HG03280 (cell line): ENCODE results near the gene PPFIBP2.

ENCODE experiments used
- ATAC-seq: cut with Tn5 transposase; IDR thresholded peaks from one replicate; pipeline ENCODE4 v1.9.1; 2021; ENCODE audit warnings: mild to moderate bottlenecking, moderate library complexity; ENCODE audit not compliant: unreplicated experiment

The PPFIBP2 gene

GRCh38 chr11:7595016-7595866, 81.4 kb downstream of the PPFIBP2 start:
- no peak for ATAC-seq

GRCh38 chr11:7595951-7596350, 82.2 kb downstream of the PPFIBP2 start:
- ATAC-seq, result no peak

DNA sequence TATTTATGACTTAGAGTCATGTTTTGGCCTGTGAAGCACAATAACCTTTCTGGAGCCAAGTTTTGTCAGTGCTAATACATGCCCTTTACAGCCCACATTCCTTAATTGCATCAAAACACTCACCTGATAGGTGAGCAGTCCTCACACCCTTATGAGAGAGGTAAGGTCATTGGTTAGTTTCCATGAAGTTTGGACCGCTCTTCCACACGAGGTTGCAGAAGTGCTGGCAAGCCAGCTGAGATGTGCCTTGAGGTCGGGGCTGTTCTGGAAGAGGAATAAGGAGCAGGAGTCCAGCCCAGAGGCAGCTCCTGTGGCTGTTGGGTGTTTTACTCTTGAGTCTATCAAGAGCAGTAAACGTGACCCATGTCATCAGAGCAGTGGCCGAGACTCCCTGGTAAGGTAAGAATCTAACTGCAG, 83.2 kb downstream of the PPFIBP2 start:
- no peak for ATAC-seq

DNA sequence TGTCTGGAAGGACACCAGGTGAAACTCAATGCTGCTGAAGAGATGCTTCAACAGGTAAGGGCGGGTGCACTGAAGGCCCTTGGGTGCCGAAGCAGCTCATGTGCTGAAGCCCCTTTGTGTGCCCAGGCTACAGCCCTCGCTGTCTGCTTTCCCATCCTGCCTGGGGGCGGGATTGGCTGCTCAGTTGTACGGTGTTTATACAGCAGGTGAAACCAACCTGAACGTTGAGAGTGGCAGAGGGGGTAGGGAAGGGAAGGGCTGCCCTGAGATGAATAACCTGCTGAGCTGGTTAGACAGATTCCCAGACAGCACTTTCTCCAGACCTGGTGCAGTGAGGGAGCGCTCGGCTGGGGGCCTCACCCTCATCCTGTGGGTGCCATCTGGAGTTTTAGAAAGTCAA, 83.8 kb downstream of the PPFIBP2 start:
- ATAC-seq, result no peak

GRCh38 chr11:7599209-7599608, 85.4 kb downstream of the PPFIBP2 start:
- ATAC-seq, result no peak

- no peak for ATAC-seq
Measured at GRCh38 chr11:7600205-7600775, 86.5 kb downstream of the PPFIBP2 start.

- ATAC-seq, result no peak
Measured at GRCh38 chr11:7603031-7603781, 89.4 kb downstream of the PPFIBP2 start.

GRCh38 chr11:7604331-7604955, 90.6 kb downstream of the PPFIBP2 start:
- ATAC-seq, result no peak

DNA sequence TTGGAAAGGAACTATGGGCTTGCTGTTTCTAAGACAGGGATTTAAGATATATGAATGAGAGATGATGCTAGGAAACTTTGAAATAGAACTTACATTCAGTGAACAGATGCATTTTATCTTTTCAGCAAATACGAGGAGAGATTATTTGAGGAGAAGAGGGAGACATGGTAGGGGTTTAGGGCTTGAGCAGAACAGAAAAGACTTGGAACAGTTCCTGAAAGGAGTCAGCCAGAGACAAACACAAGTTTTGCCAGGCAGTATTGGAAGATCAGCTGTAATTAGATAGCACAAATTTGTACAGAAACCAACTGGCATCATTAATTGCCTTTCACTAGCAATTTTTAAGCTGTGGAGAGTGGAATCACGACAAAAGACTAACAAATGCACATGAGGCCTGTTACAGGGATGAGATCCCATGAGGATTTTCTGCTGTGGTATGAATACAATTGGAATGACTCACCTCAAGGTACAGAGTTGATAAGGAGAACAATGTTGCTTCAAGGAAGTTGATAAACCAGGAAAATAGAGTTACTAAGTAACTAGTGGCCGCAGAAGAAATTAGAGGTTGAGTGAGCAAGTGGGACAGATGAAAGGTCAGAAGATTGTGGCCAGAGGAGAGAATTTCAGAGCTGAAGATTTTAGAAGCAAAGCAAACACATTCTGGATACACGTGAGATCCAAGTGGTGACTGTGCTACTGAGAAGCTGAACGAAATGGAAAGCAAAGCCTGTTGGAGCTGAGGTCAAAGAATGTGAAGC, 91.6 kb downstream of the PPFIBP2 start:
- no peak for ATAC-seq

- ATAC-seq, result no peak
Measured at GRCh38 chr11:7606496-7606895, 92.7 kb downstream of the PPFIBP2 start.

GRCh38 chr11:7609015-7609414, 95.2 kb downstream of the PPFIBP2 start:
- ATAC-seq, result no peak

- ATAC-seq, result no peak
Measured at GRCh38 chr11:7609521-7609920, 95.7 kb downstream of the PPFIBP2 start.

- ATAC-seq, result no peak
Measured at GRCh38 chr11:7610393-7610792, 96.6 kb downstream of the PPFIBP2 start.

DNA sequence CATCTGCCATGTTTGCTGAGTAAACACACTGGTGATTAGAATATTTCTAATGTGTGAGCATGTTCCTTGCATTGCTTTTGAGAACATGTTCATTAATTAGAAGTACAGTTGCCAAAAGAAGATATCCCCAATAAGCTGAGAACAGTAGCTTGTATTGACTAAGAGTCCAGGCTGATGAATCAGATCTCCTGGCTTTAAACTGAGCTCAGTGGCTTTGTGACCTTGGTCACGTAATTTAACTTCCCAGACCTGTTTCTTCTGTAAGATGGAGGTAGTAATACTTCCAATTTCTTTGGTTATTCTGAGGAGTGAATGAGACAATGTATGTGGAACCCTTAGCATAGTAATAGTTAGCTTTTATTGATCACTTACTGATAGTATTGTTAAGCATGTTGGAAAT, 97.6 kb downstream of the PPFIBP2 start:
- ATAC-seq, result no peak

DNA sequence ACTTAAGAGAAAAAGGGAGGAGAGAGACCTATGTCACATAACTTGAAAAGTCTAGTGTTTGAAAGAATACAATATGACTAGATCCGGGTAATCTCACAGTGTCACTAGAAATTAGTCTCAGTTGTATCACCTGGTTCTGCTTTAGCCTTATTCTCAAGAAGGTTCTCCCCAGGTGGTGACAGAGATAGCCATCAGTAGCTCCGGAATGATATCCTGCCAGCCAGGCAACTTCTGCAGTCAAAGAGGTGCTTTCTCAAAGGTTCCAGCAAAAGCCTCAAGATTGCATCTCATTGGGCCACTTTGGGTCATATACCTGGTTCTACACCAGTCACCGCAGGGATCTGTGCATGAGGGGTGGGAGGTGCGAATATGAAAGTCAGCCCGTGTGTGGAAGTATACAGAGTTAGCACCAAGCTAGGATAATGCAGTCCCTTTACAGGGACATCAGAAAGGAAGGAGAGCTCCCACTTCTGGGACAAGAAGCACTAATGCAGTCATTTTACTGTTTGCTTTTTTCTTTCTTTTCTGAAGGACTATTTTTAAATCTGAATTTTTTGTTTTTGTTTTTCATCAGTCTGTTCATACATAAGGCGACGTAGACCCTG, 98.4 kb downstream of the PPFIBP2 start:
- ATAC-seq, result no peak

DNA sequence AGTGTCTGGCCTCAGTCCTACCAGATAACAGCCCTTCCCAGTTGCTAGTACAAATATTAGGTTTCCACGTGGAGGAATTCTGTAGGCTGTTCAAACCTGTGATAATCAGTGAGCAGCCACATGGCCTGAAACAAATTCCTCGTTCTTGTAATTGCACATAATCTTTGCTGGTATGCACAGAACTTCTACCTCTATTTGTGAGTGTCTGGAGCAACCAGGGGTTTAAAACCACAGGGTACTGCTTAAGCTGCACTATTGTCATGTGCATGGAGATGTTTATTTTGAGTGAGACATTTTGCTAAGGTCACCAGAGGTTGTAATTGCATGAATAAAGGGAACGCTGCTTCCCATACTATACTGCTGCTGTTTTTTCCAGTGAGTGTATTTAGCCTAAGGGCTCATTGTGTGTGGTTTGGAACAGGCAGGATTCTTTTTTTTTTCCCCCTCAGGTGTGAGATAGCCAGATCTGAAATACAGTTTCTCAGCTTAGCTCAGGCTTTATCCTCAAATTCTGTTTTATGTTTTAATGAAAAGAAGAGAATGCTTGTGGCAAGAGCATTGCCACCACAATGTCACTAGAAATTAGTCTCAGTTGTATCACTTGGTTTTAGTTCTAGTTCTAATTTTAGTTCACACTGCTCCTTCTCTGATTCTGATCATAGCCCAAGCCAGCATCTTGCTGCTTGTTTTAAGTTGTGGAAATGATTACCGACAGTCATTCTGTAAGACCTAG, 99.0 kb downstream of the PPFIBP2 start:
- ATAC-seq, result no peak

GRCh38 chr11:7613394-7613720, 99.6 kb downstream of the PPFIBP2 start:
- ATAC-seq, result no peak

DNA sequence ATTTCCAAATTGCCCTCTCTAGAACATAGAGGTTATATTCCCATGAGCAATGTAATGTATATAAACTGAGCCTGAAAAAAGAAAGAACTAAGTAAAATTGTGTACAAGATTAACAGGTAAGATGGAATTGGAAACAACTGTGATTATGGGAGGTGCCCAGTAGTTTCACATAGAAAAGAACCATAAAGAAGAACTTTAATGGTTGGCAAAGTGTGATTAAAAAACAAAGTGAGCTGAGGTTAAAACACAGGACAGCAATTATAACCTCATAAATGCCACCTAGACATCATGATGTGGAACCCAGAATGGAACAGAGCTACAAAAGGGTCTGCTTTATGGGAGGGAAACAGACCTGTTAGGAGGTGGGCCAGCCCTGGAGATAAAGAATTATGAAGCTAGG, 100.9 kb downstream of the PPFIBP2 start:
- ATAC-seq, result no peak

GRCh38 chr11:7617032-7617431, 103.2 kb downstream of the PPFIBP2 start:
- ATAC-seq, result no peak

GRCh38 chr11:7619322-7619721, 105.5 kb downstream of the PPFIBP2 start:
- no peak for ATAC-seq
